Activated naive CD8-positive, alpha-beta T cell treated with anti-CD3 and anti-CD28 coated beads, Interleukin-2, amount 50 U/mL, for 24 hours (primary cell): ENCODE data around the gene PGAP1.

ENCODE experiments used
- ATAC-seq: fragments of 150-1000 bp; cut with Tn5 transposase; one replicate; pipeline ENCODE4 v1.10.0; 2021
- DNase-seq: peaks from one replicate; pipeline ENCODE4 v3.0.0; 2021
- H3K27ac Mint-ChIP-seq: one replicate; pipeline ENCODE4 v1.8.0; 2021; ENCODE audit warnings: mild to moderate bottlenecking, mixed read lengths
- H3K27me3 Mint-ChIP-seq: one replicate; pipeline ENCODE4 v1.8.0; 2021; ENCODE audit warnings: mixed read lengths
- H3K36me3 Mint-ChIP-seq: one replicate; pipeline ENCODE4 v1.8.0; 2021; ENCODE audit warnings: low read depth, mixed read lengths
- H3K4me1 Mint-ChIP-seq: one replicate; pipeline ENCODE4 v1.8.0; 2021; ENCODE audit warnings: mixed read lengths
- H3K4me3 Mint-ChIP-seq: one replicate; pipeline ENCODE4 v1.8.0; 2021; ENCODE audit warnings: mild to moderate bottlenecking, moderate library complexity, mixed read lengths
- H3K9me3 Mint-ChIP-seq: one replicate; pipeline ENCODE4 v1.8.0; 2021; ENCODE audit warnings: mixed read lengths

PGAP1 gene

GRCh38 chr2:196891136-196891535, 35.4 kb downstream of the PGAP1 start:
- ATAC-seq (no peak), DNase-seq (no peak)
- no peak overlapping the region for H3K4me3 Mint-ChIP-seq
- peaks cover 42% of the 10 kb centered on the region for H3K36me3 Mint-ChIP-seq
- no peak overlapping the region for H3K27ac Mint-ChIP-seq
- H3K4me1 Mint-ChIP-seq: no peaks in the 10 kb centered on the region
- no peaks in the 10 kb centered on the region for H3K9me3 Mint-ChIP-seq
- H3K27me3 Mint-ChIP-seq: no peaks in the 10 kb centered on the region

GRCh38 chr2:196887431-196887830, 39.1 kb downstream of the PGAP1 start:
- no peaks in the 10 kb centered on the region for H3K27me3 Mint-ChIP-seq
- no peak for ATAC-seq
- H3K36me3 Mint-ChIP-seq: peaks cover 40% of the 10 kb centered on the region
- H3K9me3 Mint-ChIP-seq: no peaks in the 10 kb centered on the region
- H3K4me1 Mint-ChIP-seq: no peaks in the 10 kb centered on the region
- no peak for DNase-seq
- no peak overlapping the region for H3K4me3 Mint-ChIP-seq
- no peak overlapping the region for H3K27ac Mint-ChIP-seq

GRCh38 chr2:196884368-196884767, 42.1 kb downstream of the PGAP1 start:
- no peak for DNase-seq
- Mint-ChIP-seq H3K4me1 (no peaks in the 10 kb centered on the region), H3K27me3 (no peaks in the 10 kb centered on the region), H3K36me3 (peaks cover 51% of the 10 kb centered on the region), H3K9me3 (peaks cover 9% of the 10 kb centered on the region), H3K4me3 (no peak overlapping the region), H3K27ac (no peak overlapping the region)
- ATAC-seq: no peak

- DNase-seq (no peak), ATAC-seq (no peak)
- H3K36me3 Mint-ChIP-seq: peaks cover 35% of the 10 kb centered on the region
- H3K4me1 Mint-ChIP-seq: peaks cover 2% of the 10 kb centered on the region
- peaks cover 6% of the 10 kb centered on the region for H3K9me3 Mint-ChIP-seq
- H3K27ac Mint-ChIP-seq: no peak overlapping the region
- no peaks in the 10 kb centered on the region for H3K27me3 Mint-ChIP-seq
- H3K4me3 Mint-ChIP-seq: no peak overlapping the region
Measured at GRCh38 chr2:196876364-196876763, 50.1 kb downstream of the PGAP1 start.

GRCh38 chr2:196875414-196875813, 51.1 kb downstream of the PGAP1 start:
- peaks cover 29% of the 10 kb centered on the region for H3K36me3 Mint-ChIP-seq
- H3K27me3 Mint-ChIP-seq: no peaks in the 10 kb centered on the region
- H3K9me3 Mint-ChIP-seq: no peaks in the 10 kb centered on the region
- ATAC-seq (no peak), DNase-seq (no peak)
- no peak overlapping the region for H3K4me3 Mint-ChIP-seq
- H3K27ac Mint-ChIP-seq: no peak overlapping the region
- peaks cover 2% of the 10 kb centered on the region for H3K4me1 Mint-ChIP-seq

GRCh38 chr2:196873511-196873910, 53.0 kb downstream of the PGAP1 start:
- Mint-ChIP-seq H3K36me3 (peaks cover 22% of the 10 kb centered on the region), H3K27ac (no peak overlapping the region), H3K9me3 (no peaks in the 10 kb centered on the region), H3K27me3 (no peaks in the 10 kb centered on the region), H3K4me3 (no peak overlapping the region), H3K4me1 (peaks cover 2% of the 10 kb centered on the region)
- ATAC-seq (no peak), DNase-seq (no peak)

- no peaks in the 10 kb centered on the region for H3K4me1 Mint-ChIP-seq
- H3K4me3 Mint-ChIP-seq: no peak overlapping the region
- ATAC-seq: no peak
- no peak for DNase-seq
- H3K36me3 Mint-ChIP-seq: peaks cover 25% of the 10 kb centered on the region
- no peak overlapping the region for H3K27ac Mint-ChIP-seq
- H3K9me3 Mint-ChIP-seq: peaks cover 11% of the 10 kb centered on the region
- H3K27me3 Mint-ChIP-seq: no peaks in the 10 kb centered on the region
Measured at GRCh38 chr2:196854629-196855028, 71.9 kb downstream of the PGAP1 start.

GRCh38 chr2:196853301-196854087, 73.0 kb downstream of the PGAP1 start:
- H3K4me3 Mint-ChIP-seq: no peak overlapping the region
- H3K4me1 Mint-ChIP-seq: no peaks in the 10 kb centered on the region
- DNase-seq (no peak), ATAC-seq (no peak)
- H3K36me3 Mint-ChIP-seq: peaks cover 15% of the 10 kb centered on the region
- H3K9me3 Mint-ChIP-seq: peaks cover 3% of the 10 kb centered on the region
- no peaks in the 10 kb centered on the region for H3K27me3 Mint-ChIP-seq
- no peak overlapping the region for H3K27ac Mint-ChIP-seq

GRCh38 chr2:196851088-196851487, 75.4 kb downstream of the PGAP1 start:
- Mint-ChIP-seq H3K4me3 (no peak overlapping the region), H3K27ac (no peak overlapping the region), H3K36me3 (peaks cover 15% of the 10 kb centered on the region), H3K4me1 (no peaks in the 10 kb centered on the region), H3K27me3 (no peaks in the 10 kb centered on the region), H3K9me3 (no peaks in the 10 kb centered on the region)
- ATAC-seq (no peak), DNase-seq (no peak)

GRCh38 chr2:196849895-196850294, 76.6 kb downstream of the PGAP1 start:
- Mint-ChIP-seq H3K27me3 (no peaks in the 10 kb centered on the region), H3K36me3 (peaks cover 15% of the 10 kb centered on the region), H3K27ac (no peak overlapping the region), H3K4me1 (no peaks in the 10 kb centered on the region), H3K9me3 (no peaks in the 10 kb centered on the region), H3K4me3 (no peak overlapping the region)
- no peak for DNase-seq
- no peak for ATAC-seq

- ATAC-seq: no peak
- Mint-ChIP-seq H3K4me3 (no peak overlapping the region), H3K27me3 (no peaks in the 10 kb centered on the region), H3K36me3 (peaks cover 19% of the 10 kb centered on the region), H3K27ac (no peak overlapping the region), H3K9me3 (no peaks in the 10 kb centered on the region), H3K4me1 (no peaks in the 10 kb centered on the region)
- DNase-seq: no peak
Measured at GRCh38 chr2:196846295-196846694, 80.2 kb downstream of the PGAP1 start.

GRCh38 chr2:196845371-196845770, 81.1 kb downstream of the PGAP1 start:
- no peak overlapping the region for H3K4me3 Mint-ChIP-seq
- no peaks in the 10 kb centered on the region for H3K4me1 Mint-ChIP-seq
- no peak for ATAC-seq
- no peak for DNase-seq
- no peaks in the 10 kb centered on the region for H3K9me3 Mint-ChIP-seq
- H3K27me3 Mint-ChIP-seq: no peaks in the 10 kb centered on the region
- H3K27ac Mint-ChIP-seq: no peak overlapping the region
- peaks cover 24% of the 10 kb centered on the region for H3K36me3 Mint-ChIP-seq

- peaks cover 19% of the 10 kb centered on the region for H3K36me3 Mint-ChIP-seq
- DNase-seq: no peak
- H3K9me3 Mint-ChIP-seq: no peaks in the 10 kb centered on the region
- no peak overlapping the region for H3K4me3 Mint-ChIP-seq
- no peaks in the 10 kb centered on the region for H3K27me3 Mint-ChIP-seq
- no peak for ATAC-seq
- H3K4me1 Mint-ChIP-seq: no peaks in the 10 kb centered on the region
- no peak overlapping the region for H3K27ac Mint-ChIP-seq
Measured at GRCh38 chr2:196840171-196840570, 86.3 kb downstream of the PGAP1 start.

GRCh38 chr2:196839574-196839973, 86.9 kb downstream of the PGAP1 start:
- peaks cover 19% of the 10 kb centered on the region for H3K36me3 Mint-ChIP-seq
- no peak overlapping the region for H3K27ac Mint-ChIP-seq
- DNase-seq (no peak), ATAC-seq (no peak)
- H3K4me1 Mint-ChIP-seq: no peaks in the 10 kb centered on the region
- H3K4me3 Mint-ChIP-seq: no peak overlapping the region
- H3K27me3 Mint-ChIP-seq: no peaks in the 10 kb centered on the region
- no peaks in the 10 kb centered on the region for H3K9me3 Mint-ChIP-seq

GRCh38 chr2:196836440-196836839, 90.1 kb downstream of the PGAP1 start:
- Mint-ChIP-seq H3K27me3 (no peaks in the 10 kb centered on the region), H3K9me3 (no peaks in the 10 kb centered on the region), H3K4me1 (no peaks in the 10 kb centered on the region), H3K36me3 (peaks cover 16% of the 10 kb centered on the region), H3K27ac (no peak overlapping the region), H3K4me3 (no peak overlapping the region)
- ATAC-seq (no peak), DNase-seq (no peak)

- ATAC-seq (no peak), DNase-seq (no peak)
- Mint-ChIP-seq H3K36me3 (peaks cover 2% of the 10 kb centered on the region), H3K4me3 (no peak overlapping the region), H3K4me1 (peaks cover 4% of the 10 kb centered on the region), H3K27ac (no peak overlapping the region), H3K27me3 (peaks cover 2% of the 10 kb centered on the region), H3K9me3 (no peaks in the 10 kb centered on the region)
Measured at GRCh38 chr2:196830701-196831100, 95.8 kb downstream of the PGAP1 start.
